Measurements from ENCODE around the gene IGFLR1. TPM values are rescaled to one million over a fixed set of nuclear protein-coding genes. Genes with fewer than 3 reads are reported as not detected.

Gene IGFLR1
- total RNA-seq, 1 donor from 2014 or later = 3.1 TPM

GRCh38 chr19:35718345-35719041 is 23.8 kb downstream of the IGFLR1 start:
- Mint-ChIP-seq H3K9me3 (ENCODE audit: unreplicated experiment) (no peaks in the 10 kb centered on the region), H3K4me3 (ENCODE audit: unreplicated experiment) (peak overlapping the region; percentile 84), H3K27me3 (ENCODE audit: unreplicated experiment) (no peaks in the 10 kb centered on the region), H3K27ac (ENCODE audit: unreplicated experiment) (peak overlapping the region; percentile 69), H3K36me3 (ENCODE audit: unreplicated experiment) (peaks cover 15% of the 10 kb centered on the region), H3K4me1 (ENCODE audit: unreplicated experiment) (peaks cover 26% of the 10 kb centered on the region)
- no peak for TF ChIP-seq CTCF (IDR thresholded peaks at IDR 0.05)
- no peak for DNase-seq (ENCODE audit: extremely low spot score, unreplicated experiment)

- H3K4me3 Mint-ChIP-seq (ENCODE audit: unreplicated experiment) = peak within 1 kb of the TSS; percentile 91
- H3K27ac Mint-ChIP-seq (ENCODE audit: unreplicated experiment) = peak within 1 kb of the TSS; percentile 98
Observed at GRCh38 chr19:35717665-35718344, 24.4 kb downstream of the IGFLR1 start, which contains the start of gene KMT2B. KMT2B (plus strand) TSS chr19:35718003; CDS start chr19:35718019, 16 bp downstream.

GRCh38 chr19:35716801-35717664 is 25.2 kb downstream of the IGFLR1 start:
- peak; percentile 94 for TF ChIP-seq CTCF (IDR thresholded peaks at IDR 0.05)
- peak overlapping the region; percentile 98 for H3K27ac Mint-ChIP-seq (ENCODE audit: unreplicated experiment)
- DNase-seq (ENCODE audit: extremely low spot score, unreplicated experiment) = peak; percentile 96
- no peaks in the 10 kb centered on the region for H3K9me3 Mint-ChIP-seq (ENCODE audit: unreplicated experiment)
- peaks cover 8% of the 10 kb centered on the region for H3K36me3 Mint-ChIP-seq (ENCODE audit: unreplicated experiment)
- H3K4me1 Mint-ChIP-seq (ENCODE audit: unreplicated experiment) = peaks cover 26% of the 10 kb centered on the region
- H3K4me3 Mint-ChIP-seq (ENCODE audit: unreplicated experiment) = peak overlapping the region; percentile 91
- no peaks in the 10 kb centered on the region for H3K27me3 Mint-ChIP-seq (ENCODE audit: unreplicated experiment)

More at GRCh38 chr19:35717665-35718344, 24.4 kb downstream of the IGFLR1 start, which contains the start of gene KMT2B:
- Mint-ChIP-seq H3K27me3 (ENCODE audit: unreplicated experiment) (no peaks in the 10 kb centered on the region), H3K9me3 (ENCODE audit: unreplicated experiment) (no peaks in the 10 kb centered on the region), H3K36me3 (ENCODE audit: unreplicated experiment) (peaks cover 15% of the 10 kb centered on the region), H3K4me1 (ENCODE audit: unreplicated experiment) (peaks cover 26% of the 10 kb centered on the region)
- DNase-seq (ENCODE audit: extremely low spot score, unreplicated experiment) = peak; percentile 99
- TF ChIP-seq CTCF (IDR thresholded peaks at IDR 0.05) = no peak

GRCh38 chr19:35715981-35716800 is 26.1 kb downstream of the IGFLR1 start:
- peaks cover 26% of the 10 kb centered on the region for H3K4me1 Mint-ChIP-seq (ENCODE audit: unreplicated experiment)
- H3K9me3 Mint-ChIP-seq (ENCODE audit: unreplicated experiment) = no peaks in the 10 kb centered on the region
- H3K36me3 Mint-ChIP-seq (ENCODE audit: unreplicated experiment) = peaks cover 2% of the 10 kb centered on the region
- no peak for DNase-seq (ENCODE audit: extremely low spot score, unreplicated experiment)
- H3K27me3 Mint-ChIP-seq (ENCODE audit: unreplicated experiment) = no peaks in the 10 kb centered on the region
- peak overlapping the region; percentile 98 for H3K27ac Mint-ChIP-seq (ENCODE audit: unreplicated experiment)
- TF ChIP-seq CTCF (IDR thresholded peaks at IDR 0.05) = no peak
- peak overlapping the region; percentile 91 for H3K4me3 Mint-ChIP-seq (ENCODE audit: unreplicated experiment)

All from osteocyte (in vitro differentiated cells).